ENCODE measurements around the gene IFNE. TPM values are rescaled to one million over a fixed set of nuclear protein-coding genes. Genes with fewer than 3 reads are reported as not detected.

The IFNE gene
- total and polyA plus RNA-seq, 12 donors, result not detected

- Histone ChIP-seq H3K27ac (no peak overlapping the region), H3K4me3 (no peak overlapping the region), H3K36me3 (replicated peaks in 1 of 2) (no peaks in the 10 kb centered on the region)
Measured at GRCh38 chr9:21504894-21505293, 22.8 kb upstream of the IFNE start.

GRCh38 chr9:21504113-21504512, 22.0 kb upstream of the IFNE start:
- 54 to 68% (median 62%) methylated on average over 2 of the region's 2 CpGs for WGBS, 4 donors
- intact Hi-C loops (cut with DNase I), result no loop called here
- no peaks in the 10 kb centered on the region for H3K27me3 ChIP-seq
- H3K4me3 ChIP-seq, result no peak overlapping the region
- no peak for TF ChIP-seq POLR2A (IDR thresholded peaks at IDR 0.05)
- TF ChIP-seq CTCF (IDR thresholded peaks at IDR 0.05), result no peak
- no peak overlapping the region for H3K27ac ChIP-seq
- no peaks in the 10 kb centered on the region for H3K9me3 ChIP-seq (replicated peaks in 1 of 3)
- DNase-seq, result no peak
- no peaks in the 10 kb centered on the region for H3K4me1 ChIP-seq (replicated peaks in 1 of 2)
- no peaks in the 10 kb centered on the region for H3K36me3 ChIP-seq (replicated peaks in 1 of 2)

More at GRCh38 chr9:21504894-21505293, 22.8 kb upstream of the IFNE start:
- intact Hi-C loops (cut with DNase I), result no loop called here
- H3K9me3 ChIP-seq (replicated peaks in 1 of 3), result no peaks in the 10 kb centered on the region
- DNase-seq, result no peak
- no peaks in the 10 kb centered on the region for H3K27me3 ChIP-seq
- TF ChIP-seq POLR2A (IDR thresholded peaks at IDR 0.05) (no peak), CTCF (IDR thresholded peaks at IDR 0.05) (no peak)
- no peaks in the 10 kb centered on the region for H3K4me1 ChIP-seq (replicated peaks in 1 of 2)

- intact Hi-C loops (cut with DNase I), result no loop called here
- H3K27ac ChIP-seq, result no peak overlapping the region
- no peaks in the 10 kb centered on the region for H3K36me3 ChIP-seq (replicated peaks in 1 of 2)
- DNase-seq, result no peak
- H3K9me3 ChIP-seq (replicated peaks in 1 of 3), result no peaks in the 10 kb centered on the region
- no peaks in the 10 kb centered on the region for H3K27me3 ChIP-seq
- TF ChIP-seq CTCF (IDR thresholded peaks at IDR 0.05), result no peak
- no peak overlapping the region for H3K4me3 ChIP-seq
- H3K4me1 ChIP-seq (replicated peaks in 1 of 2), result no peaks in the 10 kb centered on the region
- 35 to 56% (median 54%) methylated on average over 1 of the region's 1 CpG for whole genome bisulfite sequencing, 4 donors
Measured at GRCh38 chr9:21502586-21502985, 20.5 kb upstream of the IFNE start.

DNA sequence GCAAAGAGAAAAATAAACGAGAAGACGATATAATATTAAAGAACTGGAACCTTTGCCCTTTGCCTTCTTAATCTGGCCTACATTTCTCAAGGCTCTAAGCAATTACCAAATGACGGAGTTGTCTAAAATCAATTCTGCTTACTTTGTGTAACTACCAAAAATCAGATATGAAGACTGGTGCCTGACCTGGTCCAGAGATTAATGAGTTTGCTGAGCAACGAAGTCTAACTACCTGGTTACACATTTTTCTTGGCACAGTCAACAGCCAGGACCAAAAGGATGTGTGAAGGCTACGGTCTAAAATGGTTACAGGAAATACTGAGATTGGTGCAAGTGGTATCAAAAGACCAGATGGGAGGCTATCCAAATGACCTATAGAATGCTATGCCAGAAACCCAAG, 17.8 kb upstream of the IFNE start:
- Histone ChIP-seq H3K4me3 (no peak overlapping the region), H3K4me1 (replicated peaks in 1 of 2) (no peaks in the 10 kb centered on the region), H3K27ac (no peak overlapping the region), H3K27me3 (no peaks in the 10 kb centered on the region), H3K9me3 (replicated peaks in 1 of 3) (no peaks in the 10 kb centered on the region), H3K36me3 (replicated peaks in 1 of 2) (no peaks in the 10 kb centered on the region)
- no peak for DNase-seq
- intact Hi-C loops (cut with DNase I), result no loop called here
- TF ChIP-seq CTCF (IDR thresholded peaks at IDR 0.05) (no peak), POLR2A (IDR thresholded peaks at IDR 0.05) (no peak)
- 58 to 68% (median 64%) methylated on average over 5 of the region's 5 CpGs for WGBS, 4 donors
